HG03439 (cell line): ENCODE results near the gene CDK10.

Source experiments
- ATAC-seq: cut with Tn5 transposase; IDR thresholded peaks from one replicate; pipeline ENCODE4 v1.9.1; 2021; ENCODE audit warnings: mild to moderate bottlenecking, moderate library complexity; ENCODE audit not compliant: unreplicated experiment

The CDK10 gene

GRCh38 chr16:89710709-89711564 lies 24.4 kb downstream of the CDK10 start:
- ATAC-seq: no peak

DNA sequence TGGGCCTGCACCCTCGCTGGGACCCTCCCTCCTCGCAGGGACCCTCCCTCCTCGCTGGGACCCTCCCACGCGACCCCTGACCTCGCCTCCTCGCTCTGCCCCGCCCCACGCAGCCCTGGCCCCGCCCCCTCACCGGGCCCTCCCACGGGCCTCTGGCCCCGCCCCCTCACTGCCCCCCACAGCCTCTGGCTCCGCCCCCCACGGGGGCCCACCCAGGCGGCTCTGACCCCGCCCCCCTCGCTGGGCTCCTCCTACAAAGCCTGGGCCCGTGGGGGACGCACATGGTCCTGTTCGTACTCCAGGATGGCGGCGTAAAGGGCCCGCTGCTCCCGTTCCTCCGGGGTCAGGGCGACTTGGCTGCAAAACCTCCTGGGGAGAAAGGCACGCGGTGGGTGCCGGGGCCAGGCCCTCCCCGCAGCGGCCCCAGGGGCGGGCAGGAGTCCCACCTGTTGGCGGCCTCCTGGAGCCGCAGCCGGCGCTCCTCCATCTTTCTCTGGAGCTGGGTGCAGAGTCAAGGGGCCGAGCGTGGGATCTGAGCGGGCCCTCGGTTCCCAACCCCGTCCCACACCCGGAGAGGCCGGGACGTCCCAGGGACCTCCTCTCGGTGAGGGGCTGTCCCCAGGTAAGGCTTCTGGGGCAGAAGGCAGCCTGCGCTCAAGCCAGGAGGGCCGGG lies 25.2 kb downstream of the CDK10 start:
- ATAC-seq: peak; percentile 54

DNA sequence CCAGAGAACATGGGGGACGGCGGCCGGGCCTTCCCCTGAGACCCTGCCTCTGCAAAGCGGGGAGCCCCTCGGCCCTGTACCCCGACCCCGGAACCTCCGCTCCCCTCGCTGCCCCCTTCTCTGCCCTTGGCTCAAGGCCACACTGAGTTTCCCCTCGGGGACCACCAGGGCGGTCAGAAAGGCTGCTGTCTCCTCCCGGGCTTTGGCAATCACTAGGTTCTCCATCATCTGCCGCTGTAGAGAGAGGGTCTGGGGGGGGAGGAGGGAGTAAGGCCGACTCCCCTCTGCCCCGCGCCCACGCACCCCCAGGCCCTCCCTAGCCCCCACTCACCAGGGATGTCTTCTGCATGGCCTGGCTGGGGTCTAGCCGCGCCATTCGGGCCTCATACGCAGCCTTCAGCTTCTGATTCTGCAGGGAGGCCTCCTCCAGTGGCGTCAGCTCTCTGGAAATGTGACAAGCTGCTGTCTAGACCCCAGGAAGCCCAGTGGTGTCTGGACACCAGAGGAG lies 25.8 kb downstream of the CDK10 start:
- ATAC-seq: no peak

GRCh38 chr16:89716493-89716892 lies 30.0 kb downstream of the CDK10 start:
- no peak for ATAC-seq

GRCh38 chr16:89716916-89717687 lies 30.6 kb downstream of the CDK10 start:
- ATAC-seq: no peak

- ATAC-seq: no peak
These were observed 31.4 kb downstream of the CDK10 start for GRCh38 chr16:89717688-89718505.

DNA sequence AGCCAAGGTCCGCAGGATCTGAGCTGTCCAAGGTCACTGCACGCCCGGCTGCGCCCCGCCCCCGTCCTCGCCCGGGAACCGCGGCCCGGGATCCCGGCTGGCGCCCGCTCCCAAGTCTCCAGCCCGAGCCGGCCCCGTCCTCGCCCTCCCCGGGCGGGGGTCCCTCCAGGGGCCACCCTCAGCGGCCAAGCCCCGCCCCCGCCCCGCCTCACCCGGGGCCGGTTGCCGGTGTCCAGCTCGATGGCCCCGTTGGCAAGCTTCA lies 34.0 kb downstream of the CDK10 start:
- peak; percentile 28 for ATAC-seq

GRCh38 chr16:89720813-89721545 lies 34.5 kb downstream of the CDK10 start, which contains the start of the genes VPS9D1 and ZNF276:
TSS of gene VPS9D1 (minus strand) at chr16:89720898. CDS start at chr16:89720861, 37 bp downstream.
TSS of gene ZNF276 (plus strand) at chr16:89721537. CDS start at chr16:89721641, 104 bp downstream.
- peak; percentile 59 for ATAC-seq

GRCh38 chr16:89721546-89722391 lies 35.3 kb downstream of the CDK10 start:
- peak; percentile 29 for ATAC-seq

GRCh38 chr16:89722392-89723278 lies 36.1 kb downstream of the CDK10 start:
- ATAC-seq: peak; percentile 11

- no peak for ATAC-seq
These were observed 37.1 kb downstream of the CDK10 start for GRCh38 chr16:89723279-89724250.

DNA sequence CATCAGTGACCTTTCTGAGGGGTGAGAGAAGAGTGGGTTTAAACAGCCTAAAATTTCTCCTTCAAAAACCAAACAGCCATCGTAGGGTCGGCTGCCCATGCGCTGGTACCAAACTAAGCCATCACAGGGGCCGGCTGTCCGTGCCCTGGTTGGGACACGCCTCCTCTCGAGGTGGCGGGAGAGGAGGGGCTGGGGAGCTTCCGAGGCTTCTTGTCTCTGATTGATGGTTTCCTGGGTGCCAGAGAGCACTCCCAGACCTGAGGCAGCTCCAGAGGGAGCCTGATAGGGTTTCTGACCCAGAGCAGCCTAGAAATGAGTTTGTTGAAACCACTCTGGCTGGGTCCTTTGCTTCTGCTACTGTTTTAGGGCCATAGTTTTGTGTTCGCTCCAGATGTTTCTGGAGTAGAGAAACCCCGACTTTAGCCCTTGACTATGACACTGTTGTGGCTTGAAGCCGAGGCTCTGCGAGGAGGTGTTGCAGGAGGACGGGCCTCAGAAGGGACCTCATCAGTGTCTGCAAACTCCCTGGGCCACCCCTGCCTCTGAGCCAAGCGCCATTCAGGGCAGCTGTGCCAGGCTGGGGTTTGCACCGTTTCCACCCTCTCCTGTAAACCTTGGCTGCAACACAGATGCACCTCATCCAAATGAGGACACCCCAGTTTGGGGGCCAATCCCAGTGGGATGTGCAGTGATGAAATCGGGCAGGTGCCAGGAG lies 41.1 kb downstream of the CDK10 start:
- ATAC-seq: no peak

DNA sequence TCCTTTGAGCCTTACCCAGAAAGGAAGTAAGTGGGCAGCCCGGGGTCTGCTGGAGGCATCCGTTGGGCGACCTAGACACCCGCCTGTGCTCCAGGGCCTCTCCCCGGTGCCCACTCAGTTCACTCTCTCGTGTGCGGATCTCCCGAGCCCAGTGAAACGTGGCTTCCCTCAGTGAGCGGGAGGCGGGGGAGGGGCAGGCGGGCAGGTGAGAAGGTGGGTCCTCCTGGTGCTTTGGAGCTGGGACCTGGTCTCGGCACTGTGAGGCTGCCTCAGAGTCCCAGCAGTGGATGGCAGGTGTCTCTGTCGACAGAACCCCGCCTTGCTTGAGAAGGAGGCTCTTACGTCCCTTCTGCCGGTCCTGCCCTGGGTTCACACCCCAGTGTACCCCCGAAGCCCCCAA lies 42.8 kb downstream of the CDK10 start:
- ATAC-seq: no peak

DNA sequence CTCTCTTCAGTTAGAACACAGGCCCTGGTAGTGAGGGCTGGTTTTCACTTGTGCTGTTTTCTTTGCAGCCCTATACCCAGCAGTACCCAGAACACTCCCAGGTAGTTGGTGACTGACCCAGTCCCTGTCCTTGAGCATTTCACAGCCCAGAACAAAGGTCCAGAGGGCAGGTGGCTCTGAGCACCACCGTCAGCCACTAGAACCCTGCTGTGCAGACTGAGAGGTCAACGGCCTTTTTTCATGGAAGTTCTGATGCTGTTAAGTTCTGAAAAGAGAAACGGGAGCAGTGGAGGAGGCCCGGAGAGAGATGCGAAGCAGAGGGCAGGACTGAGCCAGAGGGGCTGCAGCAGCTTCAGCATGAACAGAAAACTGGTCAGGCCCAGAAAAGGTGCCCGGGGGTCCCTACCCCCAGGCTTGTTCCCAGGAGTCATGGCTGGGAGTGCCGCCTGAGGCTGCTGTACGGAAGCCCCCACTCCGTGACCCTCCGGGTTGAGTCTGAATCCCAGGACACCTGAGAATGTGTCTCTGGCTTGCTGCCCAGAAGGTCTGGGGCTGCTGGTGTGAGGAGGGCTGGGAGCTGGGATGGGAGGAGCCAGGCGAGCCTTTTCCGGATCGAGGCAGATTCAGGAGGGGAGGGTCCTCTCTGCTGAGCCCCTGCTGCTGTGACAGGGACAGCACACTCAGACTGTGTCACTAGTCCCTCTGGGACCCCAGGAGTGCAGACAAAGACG lies 43.5 kb downstream of the CDK10 start:
- no peak for ATAC-seq

- ATAC-seq: no peak
These were observed 44.2 kb downstream of the CDK10 start for GRCh38 chr16:89730610-89731234.
